GM18861 (cell line): Measurements from ENCODE around the gene MLN.

Experiments
- ATAC-seq: cut with Tn5 transposase; IDR thresholded peaks from one replicate; pipeline ENCODE4 v1.9.1; 2021; ENCODE audit not compliant: unreplicated experiment

The MLN gene, protein sequence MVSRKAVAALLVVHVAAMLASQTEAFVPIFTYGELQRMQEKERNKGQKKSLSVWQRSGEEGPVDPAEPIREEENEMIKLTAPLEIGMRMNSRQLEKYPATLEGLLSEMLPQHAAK

GRCh38 chr6:33803571-33804053, at the start of gene MLN:
TSS of gene MLN (minus strand) at chr6:33804003. CDS start at chr6:33801163, 2,840 bp downstream.
- no peak for ATAC-seq

- ATAC-seq: no peak
These were observed 49.2 kb upstream of the MLN start for GRCh38 chr6:33853026-33853425.

DNA sequence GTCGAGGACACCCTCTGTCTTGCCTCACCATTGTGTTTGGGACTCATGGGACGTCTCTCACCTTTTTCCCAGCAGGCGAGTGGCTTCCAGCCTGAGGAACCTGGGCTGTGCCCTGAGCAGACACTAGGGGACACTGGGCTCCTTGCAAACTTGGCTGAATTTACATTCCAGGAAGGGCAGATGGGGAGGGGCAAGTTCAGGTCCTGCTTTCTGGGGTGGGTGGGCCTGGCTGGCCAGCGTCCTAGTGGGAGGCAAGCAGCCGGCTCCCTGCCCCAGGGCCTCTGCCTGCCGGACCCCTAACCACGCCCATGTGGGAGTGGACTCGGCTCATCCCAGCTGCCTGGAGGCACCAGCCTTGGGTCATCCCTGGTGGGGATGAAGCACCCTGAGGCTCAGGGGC, 48.2 kb upstream of the MLN start:
- ATAC-seq: no peak

GRCh38 chr6:33850869-33851541, 47.2 kb upstream of the MLN start:
- ATAC-seq: no peak

DNA sequence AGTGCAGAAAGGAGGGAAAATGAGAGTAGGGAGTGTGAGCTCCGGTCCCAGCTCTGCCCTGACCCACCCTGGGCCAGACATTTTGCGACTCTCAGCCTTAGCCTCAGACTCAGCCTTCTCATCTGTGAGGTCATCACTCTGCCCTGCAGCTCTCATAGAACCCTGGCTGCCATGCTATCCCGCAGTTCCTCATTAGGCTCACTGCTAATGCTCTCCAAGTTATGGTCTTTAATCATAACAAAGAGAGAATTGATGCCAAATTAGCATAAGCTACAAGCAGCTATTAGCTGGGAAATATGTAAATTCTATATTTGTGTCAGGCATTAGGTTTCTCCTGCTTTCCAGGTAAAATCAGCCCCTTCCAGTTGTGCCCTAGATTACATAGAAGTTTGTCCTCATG, 46.5 kb upstream of the MLN start:
- no peak for ATAC-seq

- no peak for ATAC-seq
These were observed 45.8 kb upstream of the MLN start for GRCh38 chr6:33849500-33850075.

DNA sequence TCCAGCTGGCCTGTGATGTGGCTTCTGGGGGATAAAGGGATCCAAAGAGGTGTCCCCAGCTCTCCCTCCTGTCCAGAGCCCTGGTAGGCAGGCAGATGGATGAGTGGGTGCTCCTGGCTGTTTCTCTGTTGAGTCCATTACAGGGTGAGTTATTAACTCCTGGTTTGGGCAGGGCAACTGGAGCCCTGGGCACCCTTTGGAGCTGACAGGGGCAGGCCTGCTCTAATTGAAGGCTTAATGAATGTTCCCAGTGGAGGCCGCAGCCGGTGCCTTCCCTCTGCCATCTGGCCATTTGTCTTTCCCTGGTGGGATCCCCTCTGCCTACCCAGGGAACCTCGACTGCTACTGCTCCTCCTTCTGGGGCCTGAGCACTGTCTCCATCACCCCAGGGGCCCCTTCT, 44.7 kb upstream of the MLN start:
- ATAC-seq: no peak

- ATAC-seq: no peak
These were observed 44.1 kb upstream of the MLN start for GRCh38 chr6:33847867-33848266.

GRCh38 chr6:33847078-33847477, 43.3 kb upstream of the MLN start:
- ATAC-seq: no peak

GRCh38 chr6:33846226-33846625, 42.4 kb upstream of the MLN start:
- ATAC-seq: no peak

DNA sequence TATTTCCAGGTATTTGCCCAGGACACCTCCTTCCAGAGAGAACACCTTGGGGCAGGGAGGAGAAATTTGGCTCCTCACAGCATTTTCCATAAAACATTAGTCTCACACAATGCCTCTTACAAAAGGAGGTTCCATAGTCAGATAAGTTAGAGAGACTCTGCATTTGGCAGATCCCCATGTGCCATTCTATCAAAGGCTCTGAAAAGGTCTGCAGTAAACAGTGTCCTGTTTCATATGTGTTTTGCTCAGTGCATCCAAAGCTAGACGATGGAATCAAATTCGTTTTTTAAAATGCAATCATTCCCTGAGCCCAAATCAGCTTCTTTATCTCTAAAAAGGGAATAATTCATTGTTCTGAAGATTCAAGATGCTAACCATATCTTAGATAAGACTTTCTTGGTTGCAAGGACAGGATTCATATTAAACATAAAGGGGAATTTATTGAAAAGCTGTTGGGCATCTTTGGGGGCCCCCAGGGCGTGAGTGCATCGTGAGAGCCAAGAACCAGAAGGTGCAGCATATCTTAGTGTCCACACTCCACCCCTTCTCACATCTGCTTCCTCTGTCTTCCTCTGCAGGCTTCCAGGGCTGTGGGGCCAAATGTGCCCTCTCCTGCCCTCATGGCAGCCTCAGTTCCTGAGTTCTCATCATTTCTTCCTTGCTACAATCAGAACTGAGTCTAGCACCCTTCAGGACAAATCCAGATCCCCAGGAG, 41.4 kb upstream of the MLN start:
- no peak for ATAC-seq

GRCh38 chr6:33843131-33844121, 39.6 kb upstream of the MLN start:
- no peak for ATAC-seq

DNA sequence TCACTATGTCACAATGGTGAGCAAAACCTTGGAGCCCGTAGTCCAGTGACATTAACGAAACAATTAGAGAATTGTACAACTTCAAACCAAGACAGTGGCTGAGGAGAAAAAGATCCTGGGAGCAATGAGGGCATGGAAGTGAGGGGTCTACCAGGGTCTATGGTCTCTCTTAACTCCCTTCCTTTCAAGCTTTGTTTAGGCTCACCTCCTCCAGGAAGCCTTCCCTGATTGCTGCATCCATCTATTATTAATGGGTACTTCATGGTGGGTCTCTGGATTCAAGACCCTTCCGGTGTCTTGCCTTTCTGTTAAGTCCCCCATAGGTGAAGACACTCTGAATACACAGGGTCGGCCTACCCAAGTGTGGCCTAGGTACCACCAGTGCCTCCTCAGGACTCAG, 38.1 kb upstream of the MLN start:
- ATAC-seq: no peak

DNA sequence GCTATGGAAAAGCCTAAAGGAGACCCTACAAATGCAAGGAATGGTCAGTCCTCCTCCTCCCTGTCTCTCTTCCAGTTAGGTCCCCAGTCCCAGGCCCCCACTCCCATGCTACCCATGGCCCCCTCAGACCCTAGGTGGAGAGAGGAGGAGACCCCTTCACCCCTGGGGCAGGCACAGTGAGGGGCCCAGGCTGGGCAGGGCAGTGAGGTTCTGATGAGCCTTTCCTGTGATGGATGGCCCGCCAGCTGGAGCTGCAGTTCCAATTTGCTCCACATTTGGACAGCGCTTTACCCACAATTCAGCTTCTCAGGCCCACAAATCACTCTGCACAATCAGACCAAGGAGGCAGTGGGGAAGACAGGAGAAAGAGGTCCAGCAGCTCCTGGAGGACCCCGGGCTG, 37.3 kb upstream of the MLN start:
- ATAC-seq: no peak

- ATAC-seq: no peak
These were observed 36.5 kb upstream of the MLN start for GRCh38 chr6:33840048-33840926.

- ATAC-seq: no peak
These were observed 35.7 kb upstream of the MLN start for GRCh38 chr6:33839399-33840047.

GRCh38 chr6:33838983-33839382, 35.2 kb upstream of the MLN start:
- ATAC-seq: no peak

DNA sequence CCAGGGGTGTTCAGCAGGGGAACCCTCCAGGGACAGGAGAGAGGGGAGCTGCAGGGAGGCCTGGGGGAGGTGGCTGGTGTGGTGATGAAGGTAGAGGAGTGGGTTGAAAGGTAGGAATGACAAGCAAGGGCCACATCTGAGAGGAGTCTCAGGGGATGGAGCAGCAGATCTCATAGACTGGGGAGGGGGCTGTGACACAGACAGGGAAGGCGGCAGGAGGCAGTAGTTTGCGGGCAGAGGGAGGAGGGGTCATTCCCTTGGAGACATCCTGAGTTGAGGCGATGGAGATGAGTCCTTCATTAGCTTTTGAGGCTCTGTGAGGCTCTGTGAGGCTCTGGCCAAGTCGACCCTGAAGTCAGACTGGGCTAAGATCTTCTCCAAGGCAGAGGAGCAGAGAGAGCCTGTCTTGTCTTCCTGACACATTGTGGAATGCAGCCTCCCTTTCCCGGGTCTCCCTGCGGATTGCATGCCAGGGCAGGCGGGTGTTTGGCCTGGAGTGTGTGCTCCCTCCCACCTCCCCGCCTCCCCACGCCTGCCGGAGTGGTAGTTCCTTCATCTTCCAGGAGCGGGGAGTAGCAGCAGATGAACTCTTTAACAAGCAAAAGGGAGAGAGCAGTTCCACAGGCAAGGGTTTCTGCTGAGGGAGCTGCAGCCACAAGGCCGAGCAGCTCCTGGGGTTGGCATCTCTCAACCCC, 34.3 kb upstream of the MLN start:
- no peak for ATAC-seq
